Measurements from ENCODE around the gene GREB1L. TPM values are rescaled to one million over a fixed set of nuclear protein-coding genes. Genes with fewer than 3 reads are reported as not detected.

The GREB1L gene
- total RNA-seq, 2 experiments from 2014 or later = not detected

DNA sequence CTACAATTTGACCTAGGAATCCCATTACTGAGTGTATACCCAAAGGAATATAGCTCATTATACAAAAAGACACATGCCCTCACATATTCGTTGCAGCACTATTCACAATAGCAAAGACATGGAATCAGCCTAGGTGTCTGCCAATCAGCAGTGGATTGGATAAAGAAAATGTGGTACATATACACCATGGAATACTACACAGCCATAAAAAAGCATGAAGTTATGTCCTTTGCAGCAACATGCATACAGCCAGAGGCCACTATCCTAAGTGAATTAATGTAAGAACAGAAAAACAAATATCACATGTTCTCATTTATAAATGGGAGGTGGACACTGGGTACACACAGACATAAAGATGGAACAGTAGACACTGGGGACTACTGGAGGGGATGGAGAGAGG is 54.0 kb downstream of the GREB1L start:
- ChIA-PET POLR2A (no interaction called here), CTCF (no interaction called here)
- peaks cover 3% of the 10 kb centered on the region for H3K9me3 Mint-ChIP-seq
- H3K9me3 ChIP-seq (ENCODE audit: control insufficient read depth in 1 of 2, insufficient read depth in 1 of 2, low read length in 2 of 2) = no peaks in the 10 kb centered on the region
- intact Hi-C loops (cut with DNase I, micrococcal nuclease) = no loop called here
- H3K27me3 Mint-ChIP-seq = peaks cover 19% of the 10 kb centered on the region
- no peak for DNase-seq
- no peaks in the 10 kb centered on the region for H3K36me3 ChIP-seq (ENCODE audit: insufficient read depth, low read length)
- no peak overlapping the region for H3K27ac ChIP-seq (ENCODE audit: low read depth in 1 of 2, low read length in 2 of 2)
- no peaks in the 10 kb centered on the region for H3K27me3 ChIP-seq (ENCODE audit: control insufficient read depth in 1 of 2, insufficient read depth in 2 of 2, low read length in 2 of 2)
- H3K4me3 ChIP-seq (ENCODE audit: low read length) = no peak overlapping the region
- no peaks in the 10 kb centered on the region for H3K36me3 Mint-ChIP-seq (ENCODE audit: low read depth)
- H3K4me1 ChIP-seq (ENCODE audit: insufficient read depth, low read length) = no peaks in the 10 kb centered on the region
- TF ChIP-seq, protein P1, sequence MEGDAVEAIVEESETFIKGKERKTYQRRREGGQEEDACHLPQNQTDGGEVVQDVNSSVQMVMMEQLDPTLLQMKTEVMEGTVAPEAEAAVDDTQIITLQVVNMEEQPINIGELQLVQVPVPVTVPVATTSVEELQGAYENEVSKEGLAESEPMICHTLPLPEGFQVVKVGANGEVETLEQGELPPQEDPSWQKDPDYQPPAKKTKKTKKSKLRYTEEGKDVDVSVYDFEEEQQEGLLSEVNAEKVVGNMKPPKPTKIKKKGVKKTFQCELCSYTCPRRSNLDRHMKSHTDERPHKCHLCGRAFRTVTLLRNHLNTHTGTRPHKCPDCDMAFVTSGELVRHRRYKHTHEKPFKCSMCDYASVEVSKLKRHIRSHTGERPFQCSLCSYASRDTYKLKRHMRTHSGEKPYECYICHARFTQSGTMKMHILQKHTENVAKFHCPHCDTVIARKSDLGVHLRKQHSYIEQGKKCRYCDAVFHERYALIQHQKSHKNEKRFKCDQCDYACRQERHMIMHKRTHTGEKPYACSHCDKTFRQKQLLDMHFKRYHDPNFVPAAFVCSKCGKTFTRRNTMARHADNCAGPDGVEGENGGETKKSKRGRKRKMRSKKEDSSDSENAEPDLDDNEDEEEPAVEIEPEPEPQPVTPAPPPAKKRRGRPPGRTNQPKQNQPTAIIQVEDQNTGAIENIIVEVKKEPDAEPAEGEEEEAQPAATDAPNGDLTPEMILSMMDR (IDR thresholded peaks at IDR 0.05) = no peak
- H3K4me3 Mint-ChIP-seq = no peak overlapping the region
- H3K27ac Mint-ChIP-seq = no peak overlapping the region
- no peaks in the 10 kb centered on the region for H3K4me1 Mint-ChIP-seq (ENCODE audit: low read depth)
- ATAC-seq (ENCODE audit: poor library complexity) = no peak

DNA sequence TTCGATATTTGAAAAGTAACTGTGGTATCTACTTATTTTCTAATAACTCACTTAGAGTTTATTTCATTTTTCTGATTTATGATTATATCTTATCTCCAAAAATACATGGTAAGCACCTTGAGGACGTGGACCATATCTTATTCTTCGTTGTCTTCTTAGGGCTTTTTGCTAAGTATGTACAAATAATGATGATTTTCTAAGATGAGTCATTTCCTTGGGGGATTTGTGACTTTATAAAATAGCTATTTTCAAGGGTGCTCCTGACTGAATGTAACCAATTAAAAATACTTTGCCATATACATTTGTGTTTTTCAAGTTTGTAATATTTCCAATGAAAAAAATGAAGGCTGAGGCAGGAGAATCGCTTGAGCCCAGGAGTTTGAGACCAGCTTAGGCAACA is 56.3 kb downstream of the GREB1L start:
- H3K27ac Mint-ChIP-seq = no peak overlapping the region
- no peaks in the 10 kb centered on the region for H3K9me3 ChIP-seq (ENCODE audit: control insufficient read depth in 1 of 2, insufficient read depth in 1 of 2, low read length in 2 of 2)
- DNase-seq (no peak), ATAC-seq (ENCODE audit: poor library complexity) (no peak)
- H3K4me1 ChIP-seq (ENCODE audit: insufficient read depth, low read length) = no peaks in the 10 kb centered on the region
- no peaks in the 10 kb centered on the region for H3K36me3 ChIP-seq (ENCODE audit: insufficient read depth, low read length)
- H3K4me1 Mint-ChIP-seq (ENCODE audit: low read depth) = no peaks in the 10 kb centered on the region
- H3K4me3 Mint-ChIP-seq = no peak overlapping the region
- no peak overlapping the region for H3K27ac ChIP-seq (ENCODE audit: low read depth in 1 of 2, low read length in 2 of 2)
- TF ChIP-seq, protein P1 (IDR thresholded peaks at IDR 0.05) = no peak
- H3K27me3 ChIP-seq (ENCODE audit: control insufficient read depth in 1 of 2, insufficient read depth in 2 of 2, low read length in 2 of 2) = no peaks in the 10 kb centered on the region
- intact Hi-C loops (cut with DNase I, micrococcal nuclease) = no loop called here
- POLR2A ChIA-PET = no interaction called here
- no peaks in the 10 kb centered on the region for H3K36me3 Mint-ChIP-seq (ENCODE audit: low read depth)
- H3K9me3 Mint-ChIP-seq = no peaks in the 10 kb centered on the region
- H3K27me3 Mint-ChIP-seq = peaks cover 20% of the 10 kb centered on the region
- CTCF ChIA-PET = interaction anchor here (0.9 kb wide), 1 partner anchor 10 kb away, joined by 3 read pairs; no protein-coding TSS in a partner anchor
- no peak overlapping the region for H3K4me3 ChIP-seq (ENCODE audit: low read length)

DNA sequence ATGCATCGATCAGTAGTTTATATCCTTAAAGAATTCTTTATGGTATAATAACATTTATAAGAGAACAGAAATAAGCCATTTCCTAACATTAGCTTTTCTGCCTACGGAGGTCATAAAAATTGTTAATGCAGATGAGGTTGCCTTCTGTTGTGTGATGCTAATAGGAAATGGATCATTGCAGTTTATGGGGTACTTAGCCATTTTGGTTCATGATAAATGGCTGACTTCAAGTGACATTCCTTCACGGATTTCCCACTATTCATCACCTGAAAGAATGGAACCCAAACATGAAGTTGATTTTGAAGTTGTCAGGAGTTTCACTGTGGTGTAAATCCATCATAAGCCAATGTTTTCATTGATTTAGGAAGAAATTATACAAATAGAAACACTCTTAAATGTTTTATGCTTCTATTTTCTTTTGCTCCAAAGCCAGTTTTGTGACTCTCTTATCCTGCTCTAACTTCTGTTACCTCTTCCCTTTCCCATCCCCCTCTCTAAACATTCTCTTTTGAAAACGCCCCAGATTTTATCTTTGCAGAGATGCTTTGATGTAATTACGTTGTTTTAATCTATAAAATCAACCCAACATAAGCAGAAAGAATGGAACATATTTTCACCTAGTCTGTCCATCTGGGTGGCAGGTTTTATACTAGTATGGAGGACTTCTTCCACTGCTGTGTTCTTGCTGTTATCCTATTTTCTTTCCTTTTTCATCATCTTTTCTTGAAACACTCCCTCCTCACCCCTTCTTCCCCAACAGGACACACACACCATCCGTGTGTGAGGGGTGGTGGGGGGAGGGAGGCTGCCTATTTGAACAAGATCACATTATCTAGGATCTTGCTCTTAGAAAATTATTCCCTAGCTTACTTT is 58.2 kb downstream of the GREB1L start:
- Histone ChIP-seq H3K36me3 (ENCODE audit: insufficient read depth, low read length) (no peaks in the 10 kb centered on the region), H3K27ac (ENCODE audit: low read depth in 1 of 2, low read length in 2 of 2) (no peak overlapping the region), H3K9me3 (ENCODE audit: control insufficient read depth in 1 of 2, insufficient read depth in 1 of 2, low read length in 2 of 2) (no peaks in the 10 kb centered on the region), H3K27me3 (ENCODE audit: control insufficient read depth in 1 of 2, insufficient read depth in 2 of 2, low read length in 2 of 2) (no peaks in the 10 kb centered on the region), H3K4me3 (ENCODE audit: low read length) (no peak overlapping the region), H3K4me1 (ENCODE audit: insufficient read depth, low read length) (no peaks in the 10 kb centered on the region)
- CTCF ChIA-PET = no interaction called here
- Mint-ChIP-seq H3K27me3 (peaks cover 19% of the 10 kb centered on the region), H3K4me3 (no peak overlapping the region), H3K27ac (no peak overlapping the region), H3K9me3 (no peaks in the 10 kb centered on the region), H3K36me3 (ENCODE audit: low read depth) (no peaks in the 10 kb centered on the region), H3K4me1 (ENCODE audit: low read depth) (no peaks in the 10 kb centered on the region)
- no peak for ATAC-seq (ENCODE audit: poor library complexity)
- no peak for DNase-seq
- POLR2A ChIA-PET = no interaction called here
- intact Hi-C loops (cut with DNase I, micrococcal nuclease) = no loop called here
- TF ChIP-seq, protein P1 (IDR thresholded peaks at IDR 0.05) = no peak
